ENCODE results near the gene TSPAN18. TPM values are rescaled to one million over a fixed set of nuclear protein-coding genes. Genes with fewer than 3 reads are reported as not detected.
A peak's percentile ranks its signal among the peaks of the same experiment; 100 is the strongest.

Gene TSPAN18
- total RNA-seq, 1 donor from 2014 or later, result 45.5 TPM

- intact Hi-C loops (cut with DNase I), result no loop called here
- no peak for DNase-seq (ENCODE audit: low spot score)
- no peak for ATAC-seq
Observed at GRCh38 chr11:44708523-44709280, 18.1 kb upstream of the TSPAN18 start.

GRCh38 chr11:44709281-44709562 lies 17.5 kb upstream of the TSPAN18 start:
- no peak for DNase-seq (ENCODE audit: low spot score)
- ATAC-seq, result no peak

GRCh38 chr11:44709966-44710365 lies 16.8 kb upstream of the TSPAN18 start:
- DNase-seq (ENCODE audit: low spot score), result no peak
- ATAC-seq, result no peak
- intact Hi-C loops (cut with DNase I), result no loop called here

More at GRCh38 chr11:44709281-44709562, 17.5 kb upstream of the TSPAN18 start:
- intact Hi-C loops (cut with DNase I), result no loop called here

GRCh38 chr11:44711113-44711786 lies 15.5 kb upstream of the TSPAN18 start:
- intact Hi-C loops (cut with DNase I), result no loop called here
- no peak for ATAC-seq
- no peak for DNase-seq (ENCODE audit: low spot score)

GRCh38 chr11:44711787-44712608 lies 14.8 kb upstream of the TSPAN18 start:
- no peak for DNase-seq (ENCODE audit: low spot score)
- no peak for ATAC-seq
- intact Hi-C loops (cut with DNase I), result no loop called here

GRCh38 chr11:44713022-44713421 lies 13.7 kb upstream of the TSPAN18 start:
- intact Hi-C loops (cut with DNase I), result no loop called here

GRCh38 chr11:44716256-44716655 lies 10.5 kb upstream of the TSPAN18 start:
- peak; percentile 65 for ATAC-seq
- DNase-seq (ENCODE audit: low spot score), result no peak
- intact Hi-C loops (cut with DNase I), result no loop called here

More at GRCh38 chr11:44713022-44713421, 13.7 kb upstream of the TSPAN18 start:
- DNase-seq (ENCODE audit: low spot score) (no peak), ATAC-seq (no peak)

- intact Hi-C loops (cut with DNase I), result no loop called here
- ATAC-seq, result no peak
- no peak for DNase-seq (ENCODE audit: low spot score)
Observed at GRCh38 chr11:44718057-44718456, 8.7 kb upstream of the TSPAN18 start.

GRCh38 chr11:44718612-44719390 lies 8.0 kb upstream of the TSPAN18 start:
- no peak for DNase-seq (ENCODE audit: low spot score)
- intact Hi-C loops (cut with DNase I), result no loop called here
- no peak for ATAC-seq

- no peak for ATAC-seq
- intact Hi-C loops (cut with DNase I), result loop anchor here (5.0 kb wide), 1 partner anchor 167 kb away; no protein-coding TSS in a partner anchor
- no peak for DNase-seq (ENCODE audit: low spot score)
Observed at GRCh38 chr11:44725016-44725685, 1.6 kb upstream of the TSPAN18 start.

GRCh38 chr11:44725757-44726282 lies 942 bp upstream of the TSPAN18 start:
- ATAC-seq (no peak), DNase-seq (ENCODE audit: low spot score) (no peak)
- intact Hi-C loops (cut with DNase I), result loop anchor here (5.0 kb wide), 1 partner anchor 166 kb away; no protein-coding TSS in a partner anchor

GRCh38 chr11:44727114-44727372 lies 281 bp downstream of the TSPAN18 start:
- DNase-seq (ENCODE audit: low spot score), result no peak
- no peak for ATAC-seq
- intact Hi-C loops (cut with DNase I), result loop anchor here (5.0 kb wide), 1 partner anchor 165 kb away; no protein-coding TSS in a partner anchor

GRCh38 chr11:44727373-44728287 lies 868 bp downstream of the TSPAN18 start:
- ATAC-seq (peak; percentile 93), DNase-seq (ENCODE audit: low spot score) (peak; percentile 90)
- intact Hi-C loops (cut with DNase I), result loop anchor here (5.0 kb wide), 1 partner anchor 165 kb away; no protein-coding TSS in a partner anchor

GRCh38 chr11:44728491-44728910 lies 1.7 kb downstream of the TSPAN18 start:
- DNase-seq (ENCODE audit: low spot score), result no peak
- intact Hi-C loops (cut with DNase I), result loop anchor here (5.0 kb wide), 1 partner anchor 164 kb away; no protein-coding TSS in a partner anchor
- ATAC-seq, result peak; percentile 51

- no peak for ATAC-seq
- DNase-seq (ENCODE audit: low spot score), result no peak
- intact Hi-C loops (cut with DNase I), result loop anchor here (5.0 kb wide), 1 partner anchor 163 kb away; no protein-coding TSS in a partner anchor
Observed at GRCh38 chr11:44729063-44729462, 2.3 kb downstream of the TSPAN18 start.

- ATAC-seq (no peak), DNase-seq (ENCODE audit: low spot score) (no peak)
- intact Hi-C loops (cut with DNase I), result loop anchor here (5.0 to 10.0 kb wide), 2 partner anchors 105 to 163 kb away; no protein-coding TSS in a partner anchor
Observed at GRCh38 chr11:44729713-44730112, 3.0 kb downstream of the TSPAN18 start.

- intact Hi-C loops (cut with DNase I), result loop anchor here (10.0 kb wide), 1 partner anchor 106 kb away; no protein-coding TSS in a partner anchor
- DNase-seq (ENCODE audit: low spot score) (no peak), ATAC-seq (no peak)
Observed at GRCh38 chr11:44730775-44731174, 4.0 kb downstream of the TSPAN18 start.
